OCI-LY3 (cell line): ENCODE measurements around the gene HUS1.
A peak's percentile ranks its signal among the peaks of the same experiment; 100 is the strongest.

Experiments used
- H2AFZ ChIP-seq: fragments of 200-600, 300-600 bp; shearing (Covaris generic); 2 replicates; pipeline ENCODE4 v1.6.0; 2014; ENCODE audit warnings: antibody characterized with exemption, low read depth, low read length
- H3K27ac ChIP-seq: fragments of 200-600, 300-600 bp; sonication (generic); 2 replicates; pipeline ENCODE4 v1.5.1; 2014; ENCODE audit warnings: mild to moderate bottlenecking, low read length, moderate library complexity, mixed read lengths
- H3K27me3 ChIP-seq: fragments of 200-600, 300-600 bp; sonication (generic); 2 replicates; pipeline ENCODE4 v1.6.1; 2014; ENCODE audit warnings: low read depth, low read length, mixed read lengths
- H3K36me3 ChIP-seq: fragments of 200-600, 300-600 bp; sonication (generic); replicated peaks from 2 replicates; pipeline ENCODE3; 2014; ENCODE audit warnings: low read depth, low read length, mixed read lengths
- H3K4me1 ChIP-seq: fragments of 300-600, 200-600 bp; sonication (generic); 2 replicates; pipeline ENCODE4 v1.6.1; 2014; ENCODE audit warnings: low read length, mixed read lengths
- H3K4me2 ChIP-seq: fragments of 200-600, 300-600 bp; sonication (generic); 2 replicates; pipeline ENCODE4 v1.6.1; 2014; ENCODE audit warnings: low read length, mixed read lengths
- H3K4me3 ChIP-seq: fragments of 300-600, 200-600 bp; sonication (generic); 2 replicates; pipeline ENCODE4 v1.5.1; 2014; ENCODE audit warnings: antibody characterized with exemption, mild to moderate bottlenecking, low read length, moderate library complexity
- H3K79me2 ChIP-seq: fragments of 300-600, 200-600 bp; shearing (Covaris generic); 2 replicates; pipeline ENCODE4 v1.6.1; 2014; ENCODE audit warnings: mild to moderate bottlenecking, low read length, mixed read lengths
- H3K9ac ChIP-seq: fragments of 300-600, 200-600 bp; shearing (Covaris generic); 2 replicates; pipeline ENCODE4 v1.6.0; 2014; ENCODE audit warnings: mild to moderate bottlenecking, low read length, moderate library complexity
- H3K9me3 ChIP-seq: fragments of 200-600, 300-600 bp; shearing (Covaris generic); 2 replicates; pipeline ENCODE4 v1.6.1; 2014; ENCODE audit warnings: low read length, mixed read lengths; ENCODE audit not compliant: insufficient read depth
- H4K20me1 ChIP-seq: fragments of 200-600, 300-600 bp; sonication (generic); 2 replicates; pipeline ENCODE4 v1.6.1; 2016; ENCODE audit warnings: low read length, mixed read lengths; ENCODE audit not compliant: insufficient read depth
- EZH2phosphoT487 ChIP-seq: fragments of 200-600 bp; shearing (Covaris generic); IDR thresholded peaks from 2 replicates; pipeline ENCODE4 v1.6.1; 2018; ENCODE audit warnings: antibody characterized with exemption, mixed run types, low read depth
- TF ChIP-seq, protein P1 (sequence below): fragments of 200-600, 300-600 bp; sonication (generic); IDR thresholded peaks from 2 replicates; pipeline ENCODE4 v1.5.1; 2014; ENCODE audit warnings: antibody characterized with exemption, low read length, low read depth

HUS1 gene

DNA sequence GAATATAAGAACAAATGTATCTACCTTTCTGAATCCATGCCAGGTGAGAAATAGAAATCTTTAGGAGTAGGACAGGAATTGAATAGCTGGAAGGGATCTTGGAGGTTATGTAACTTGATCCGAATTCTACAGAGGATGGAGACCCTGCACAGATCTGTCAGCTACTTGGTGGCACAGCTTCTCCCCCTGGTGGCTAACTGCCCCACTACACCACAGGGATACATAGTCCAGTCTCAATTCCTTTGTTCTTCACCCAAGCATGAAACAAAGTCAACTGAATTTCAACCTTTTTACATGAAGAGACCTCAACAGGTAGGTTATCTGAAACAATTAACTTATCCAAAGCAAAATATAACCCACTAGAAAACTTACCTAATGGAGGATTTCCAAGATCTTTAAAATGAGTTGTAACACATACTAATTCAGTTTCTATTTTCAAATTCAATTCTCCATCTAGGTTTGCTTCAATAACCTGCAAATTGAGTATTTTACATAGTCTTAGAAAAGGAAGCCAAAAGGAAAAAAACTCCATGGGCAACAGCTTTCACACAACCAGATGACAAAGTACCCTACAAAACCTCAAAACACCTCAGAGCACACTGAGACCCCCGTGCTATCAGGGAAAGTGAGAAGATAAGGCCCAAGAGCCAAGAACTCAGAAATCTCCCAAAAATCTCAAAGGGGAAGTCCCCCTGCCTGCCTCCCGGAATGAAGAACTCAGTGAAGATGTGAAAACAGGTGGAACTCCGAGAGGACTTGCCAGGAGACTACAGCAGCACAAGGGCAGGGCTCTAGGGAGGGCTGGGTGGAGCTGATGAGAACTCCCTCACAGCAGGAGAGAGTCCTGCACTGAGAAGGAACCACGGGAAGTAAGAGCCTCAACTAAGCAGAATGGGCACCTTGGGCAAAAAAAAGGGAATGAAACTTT is 10.3 kb downstream of the HUS1 start:
- Histone ChIP-seq H3K4me2 (no peak overlapping the region), H3K27ac (no peak overlapping the region), H3K27me3 (no peaks in the 10 kb centered on the region), H3K4me1 (peaks cover 5% of the 10 kb centered on the region; the same call in 1 of the 2 replicates), H3K79me2 (no peaks in the 10 kb centered on the region), H3K9me3 (no peaks in the 10 kb centered on the region), H4K20me1 (peaks cover 4% of the 10 kb centered on the region; the same call in 1 of the 2 replicates), H2AFZ (no peak overlapping the region), H3K4me3 (no peak overlapping the region), H3K36me3 (peaks cover 59% of the 10 kb centered on the region), H3K9ac (no peak overlapping the region)
- TF ChIP-seq, protein P1, sequence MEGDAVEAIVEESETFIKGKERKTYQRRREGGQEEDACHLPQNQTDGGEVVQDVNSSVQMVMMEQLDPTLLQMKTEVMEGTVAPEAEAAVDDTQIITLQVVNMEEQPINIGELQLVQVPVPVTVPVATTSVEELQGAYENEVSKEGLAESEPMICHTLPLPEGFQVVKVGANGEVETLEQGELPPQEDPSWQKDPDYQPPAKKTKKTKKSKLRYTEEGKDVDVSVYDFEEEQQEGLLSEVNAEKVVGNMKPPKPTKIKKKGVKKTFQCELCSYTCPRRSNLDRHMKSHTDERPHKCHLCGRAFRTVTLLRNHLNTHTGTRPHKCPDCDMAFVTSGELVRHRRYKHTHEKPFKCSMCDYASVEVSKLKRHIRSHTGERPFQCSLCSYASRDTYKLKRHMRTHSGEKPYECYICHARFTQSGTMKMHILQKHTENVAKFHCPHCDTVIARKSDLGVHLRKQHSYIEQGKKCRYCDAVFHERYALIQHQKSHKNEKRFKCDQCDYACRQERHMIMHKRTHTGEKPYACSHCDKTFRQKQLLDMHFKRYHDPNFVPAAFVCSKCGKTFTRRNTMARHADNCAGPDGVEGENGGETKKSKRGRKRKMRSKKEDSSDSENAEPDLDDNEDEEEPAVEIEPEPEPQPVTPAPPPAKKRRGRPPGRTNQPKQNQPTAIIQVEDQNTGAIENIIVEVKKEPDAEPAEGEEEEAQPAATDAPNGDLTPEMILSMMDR: peak; percentile 80
- no peak for TF ChIP-seq EZH2phosphoT487

DNA sequence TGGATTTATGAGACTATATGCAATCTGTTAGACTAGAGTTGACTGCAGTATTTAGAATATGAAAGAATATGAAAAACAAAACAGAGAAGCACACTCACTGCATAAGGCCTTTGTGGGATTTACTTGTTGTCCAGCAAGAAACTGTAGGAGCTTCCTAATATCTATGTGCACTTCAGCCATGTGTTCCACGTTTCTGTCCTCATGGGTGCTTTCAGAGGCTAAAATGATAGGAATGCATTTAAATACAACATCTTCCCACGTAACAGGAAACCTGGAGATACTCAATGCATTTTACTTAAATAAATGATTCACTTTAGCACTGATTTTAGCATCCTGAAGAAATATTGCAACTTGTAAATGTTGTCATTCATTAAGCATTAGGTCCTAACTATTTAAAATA is 11.7 kb downstream of the HUS1 start:
- H3K27ac ChIP-seq: no peak overlapping the region
- no peak overlapping the region for H2AFZ ChIP-seq
- H3K4me3 ChIP-seq: no peak overlapping the region
- no peaks in the 10 kb centered on the region for H3K9me3 ChIP-seq
- H3K36me3 ChIP-seq: peaks cover 54% of the 10 kb centered on the region
- H3K79me2 ChIP-seq: no peaks in the 10 kb centered on the region
- H4K20me1 ChIP-seq: peaks cover 4% of the 10 kb centered on the region; the same call in 1 of the 2 replicates
- no peaks in the 10 kb centered on the region for H3K27me3 ChIP-seq
- H3K4me1 ChIP-seq: no peaks in the 10 kb centered on the region
- H3K4me2 ChIP-seq: no peak overlapping the region
- no peak for TF ChIP-seq EZH2phosphoT487
- TF ChIP-seq, protein P1: no peak
- H3K9ac ChIP-seq: no peak overlapping the region

DNA sequence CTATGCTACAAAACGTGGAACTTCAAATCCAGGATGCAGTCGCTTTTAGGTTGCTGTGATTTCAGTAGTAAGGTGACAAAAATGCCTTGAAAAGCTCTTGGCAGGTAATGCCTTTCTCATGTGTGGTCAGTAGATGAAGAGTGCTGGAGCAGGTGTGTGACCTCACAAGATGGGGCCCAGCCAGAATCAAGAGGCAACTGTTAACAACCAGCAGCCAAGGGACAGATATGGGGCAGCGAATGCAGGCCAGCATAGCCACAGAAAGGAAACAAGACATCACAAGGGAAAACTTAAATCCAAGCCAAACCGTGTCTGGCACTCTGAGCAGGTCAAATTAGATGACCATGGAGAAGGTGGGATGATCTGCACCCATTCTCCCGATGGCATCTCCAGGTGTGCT is 12.3 kb downstream of the HUS1 start:
- no peaks in the 10 kb centered on the region for H3K4me1 ChIP-seq
- H3K27me3 ChIP-seq: no peaks in the 10 kb centered on the region
- no peak overlapping the region for H3K27ac ChIP-seq
- H3K4me3 ChIP-seq: no peak overlapping the region
- H3K4me2 ChIP-seq: no peak overlapping the region
- peaks cover 55% of the 10 kb centered on the region for H3K36me3 ChIP-seq
- H3K9me3 ChIP-seq: no peaks in the 10 kb centered on the region
- H3K79me2 ChIP-seq: no peaks in the 10 kb centered on the region
- no peak for TF ChIP-seq EZH2phosphoT487
- TF ChIP-seq, protein P1: no peak
- no peak overlapping the region for H2AFZ ChIP-seq
- H3K9ac ChIP-seq: no peak overlapping the region
- H4K20me1 ChIP-seq: peaks cover 4% of the 10 kb centered on the region; the same call in 1 of the 2 replicates

DNA sequence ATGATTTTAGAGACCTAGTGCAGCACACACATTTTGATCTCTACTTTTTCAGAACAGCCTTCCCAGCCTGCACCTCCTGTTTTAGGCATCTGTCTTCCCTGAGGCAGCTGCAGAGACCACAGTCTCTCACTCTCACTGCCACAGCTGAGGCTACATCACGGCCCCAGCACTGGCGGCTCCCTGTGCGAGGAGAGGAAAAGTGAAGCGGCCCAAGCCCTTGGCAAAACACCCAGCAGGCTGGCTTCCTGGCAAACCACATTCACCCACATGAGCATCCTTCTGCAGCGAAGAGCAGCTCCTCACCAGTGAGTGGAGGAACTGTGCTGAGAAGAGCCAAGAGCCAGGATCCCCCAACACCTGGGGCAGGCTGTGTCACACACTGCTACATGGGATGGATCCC is 14.0 kb downstream of the HUS1 start:
- Histone ChIP-seq H3K4me3 (no peak overlapping the region), H3K9ac (no peak overlapping the region), H4K20me1 (peaks cover 4% of the 10 kb centered on the region; the same call in 1 of the 2 replicates), H3K79me2 (no peaks in the 10 kb centered on the region), H3K9me3 (no peaks in the 10 kb centered on the region), H3K36me3 (peaks cover 66% of the 10 kb centered on the region), H3K27me3 (no peaks in the 10 kb centered on the region), H3K27ac (no peak overlapping the region), H2AFZ (no peak overlapping the region), H3K4me1 (no peaks in the 10 kb centered on the region), H3K4me2 (no peak overlapping the region)
- no peak for TF ChIP-seq EZH2phosphoT487
- TF ChIP-seq, protein P1: no peak
